GM12878 (cell line): Measurements from ENCODE around the gene EFCAB8. TPM values are rescaled to one million over a fixed set of nuclear protein-coding genes. Genes with fewer than 3 reads are reported as not detected.

Experiments
- ATAC-seq: fragments of 200-7000 bp; cut with Tn5 transposase; 3 replicates; pipeline ENCODE4 v1.9.1; 2020; ENCODE audit warnings: mild to moderate bottlenecking, moderate library complexity
- BruUV-seq: library from RNA; stranded (reverse); fragments of 400-500 nt; replicated peaks from 2 replicates; lab custom pipeline; 2021; lab: Mats Ljungman, UMichigan
- CTCF ChIA-PET: fragments of 300-600 bp; sonication (Branson Sonifier 250); formaldehyde crosslinking; extraction: SDS; loops from one replicate; lab custom pipeline; 2021; ENCODE audit warnings: inconsistent platforms; lab: Yijun Ruan, JAX
- POLR2A ChIA-PET: fragments of 350-600 bp; formaldehyde crosslinking; extraction: SDS; loops from one replicate; lab custom pipeline; 2021; ENCODE audit warnings: inconsistent platforms; lab: Charles Lee
- RAD21 ChIA-PET: fragments of 300-600 bp; sonication (Branson Sonifier 250); formaldehyde crosslinking; loops from one replicate; lab custom pipeline; 2023; ENCODE audit warnings: antibody characterized with exemption; ENCODE audit not compliant: unreplicated experiment; lab: Charles Lee
- SMC1A ChIA-PET: fragments of 300-600 bp; sonication (Branson Sonifier 250); formaldehyde crosslinking; loops from one replicate; lab custom pipeline; 2023; ENCODE audit not compliant: unreplicated experiment, uncharacterized antibody; lab: Charles Lee
- DNase-seq: peaks from one replicate; pipeline ENCODE4 v3.0.0-alpha.2; 2011; ENCODE audit warnings: low read depth, low spot score
- FAIRE-seq: peaks from 3 replicates; lab custom pipeline; 2011; peaks lifted over from hg19 to GRCh38; lab: Jason Lieb, UNC
- H2AFZ ChIP-seq: 2 replicates; pipeline ENCODE4 v1.6.0; 2011; ENCODE audit warnings: low read depth, low read length, control low read depth; ENCODE audit not compliant: control insufficient read depth
- H3K27ac ChIP-seq: 2 replicates; pipeline ENCODE4 v1.5.1; 2011; ENCODE audit warnings: control low read depth; ENCODE audit not compliant: control insufficient read depth, insufficient read depth
- H3K27me3 ChIP-seq, 2 experiments: replicated peaks in 1 of 2; 2 replicates each; pipeline versions ENCODE4 v1.6.0 to v1.6.1; 2011; ENCODE audit warnings: low read length in 1 of 2; ENCODE audit not compliant: control insufficient read depth in 2 of 2, insufficient read depth in 2 of 2
- H3K36me3 ChIP-seq, 2 experiments: 2 replicates each; pipeline ENCODE4 v1.5.1; 2011; ENCODE audit warnings: low read length in 1 of 2; ENCODE audit not compliant: control insufficient read depth in 2 of 2, insufficient read depth in 2 of 2
- H3K4me1 ChIP-seq: 2 replicates; pipeline ENCODE4 v1.6.1; 2011; ENCODE audit warnings: mild to moderate bottlenecking, low read length, moderate library complexity, mixed read lengths; ENCODE audit not compliant: control insufficient read depth, insufficient read depth
- H3K4me2 ChIP-seq: 2 replicates; pipeline ENCODE4 v1.6.0; 2011; ENCODE audit warnings: control low read depth; ENCODE audit not compliant: control insufficient read depth, insufficient read depth
- H3K4me3 ChIP-seq: fragments of 200-600 bp; sonication (generic); 2 replicates; pipeline ENCODE4 v1.5.1; 2016
- H3K79me2 ChIP-seq: 2 replicates; pipeline ENCODE4 v1.6.0; 2011; ENCODE audit warnings: low read length; ENCODE audit not compliant: control insufficient read depth, insufficient read depth
- H3K9ac ChIP-seq: 2 replicates; pipeline ENCODE4 v1.8.0; 2011; ENCODE audit warnings: low read length, control low read depth, mixed read lengths; ENCODE audit not compliant: control insufficient read depth, insufficient read depth
- H3K9me3 ChIP-seq: replicated peaks from 3 replicates; pipeline ENCODE4 v1.5.1; 2011; ENCODE audit warnings: mild to moderate bottlenecking, low read length; ENCODE audit not compliant: control insufficient read depth, insufficient read depth
- H4K20me1 ChIP-seq: 2 replicates; pipeline ENCODE4 v1.6.0; 2011; ENCODE audit not compliant: control insufficient read depth, insufficient read depth
- ASH2L ChIP-seq: fragments of 300-600, 200-600 bp; sonication (generic); IDR thresholded peaks from 2 replicates; pipeline ENCODE4 v1.6.1; 2017; ENCODE audit warnings: low read depth, mild to moderate bottlenecking, borderline replicate concordance
- CEBPB ChIP-seq, 2 experiments: fragments of 150-350 bp in 1 of 2; IDR thresholded peaks; 2 replicates each; pipeline ENCODE4 v1.6.1; 2012 to 2014; ENCODE audit warnings: low read depth in 2 of 2, low read length in 2 of 2, borderline replicate concordance in 1 of 2, inconsistent platforms in 1 of 2
- EED ChIP-seq: sonication (generic); IDR thresholded peaks from 2 replicates; pipeline ENCODE4 v1.6.1; 2016; ENCODE audit warnings: antibody characterized with exemption, low read depth
- EP300 ChIP-seq, 2 experiments: fragments of 150-350 bp in 1 of 2; IDR thresholded peaks; 2 replicates each; pipeline ENCODE4 v1.6.1; 2011 to 2012; ENCODE audit warnings: low read depth in 2 of 2, low read length in 2 of 2, borderline replicate concordance in 1 of 2, improper control_type of control experiment in 1 of 2, inconsistent platforms in 1 of 2; ENCODE audit not compliant: control insufficient read depth in 1 of 2
- ETV6 ChIP-seq, 2 experiments: fragments of 450-650 bp in 1 of 2; IDR thresholded peaks in 1 of 2; conservative IDR thresholded peaks in 1 of 2; 2 replicates each; pipeline ENCODE4 v1.6.1; 2014; ENCODE audit warnings: antibody characterized with exemption in 1 of 2, borderline replicate concordance in 1 of 2, low read depth in 1 of 2, mild to moderate bottlenecking in 1 of 2, moderate library complexity in 1 of 2
- GABPA ChIP-seq: IDR thresholded peaks from 2 replicates; pipeline ENCODE4 v1.6.1; 2014; ENCODE audit warnings: antibody characterized with exemption, low read depth, mild to moderate bottlenecking, inconsistent platforms
- HCFC1 ChIP-seq: fragments of 150-350 bp; IDR thresholded peaks from 2 replicates; pipeline ENCODE4 v1.6.1; 2014; ENCODE audit warnings: low read length
- IRF4 ChIP-seq: IDR thresholded peaks from 2 replicates; pipeline ENCODE4 v1.6.1; 2011; ENCODE audit warnings: low read depth, low read length
- JUND ChIP-seq: IDR thresholded peaks from 2 replicates; pipeline ENCODE4 v1.6.1; 2012; ENCODE audit warnings: low read depth, mild to moderate bottlenecking, low read length, improper control_type of control experiment, moderate library complexity
- MAX ChIP-seq: IDR thresholded peaks from 2 replicates; pipeline ENCODE4 v1.6.1; 2012; ENCODE audit warnings: low read depth, low read length, improper control_type of control experiment
- POLR2AphosphoS2 ChIP-seq: IDR thresholded peaks from 2 replicates; pipeline ENCODE4 v1.6.1; 2011; ENCODE audit warnings: low read depth, mild to moderate bottlenecking, low read length, improper control_type of control experiment, moderate library complexity
- POLR2AphosphoS5 ChIP-seq: IDR thresholded peaks from 2 replicates; pipeline ENCODE4 v1.6.1; 2011; ENCODE audit warnings: mild to moderate bottlenecking, low read length, inconsistent platforms
- RFX5 ChIP-seq: IDR thresholded peaks from 2 replicates; pipeline ENCODE4 v1.6.1; 2011; ENCODE audit warnings: low read depth, low read length, improper control_type of control experiment
- YY1 ChIP-seq: IDR thresholded peaks from 2 replicates; pipeline ENCODE4 v1.6.1; 2011; ENCODE audit warnings: low read depth, mild to moderate bottlenecking, low read length
- ZNF207 ChIP-seq: fragments of 450-650 bp; IDR thresholded peaks from 2 replicates; pipeline ENCODE4 v1.6.1; 2014; ENCODE audit warnings: antibody characterized with exemption, mild to moderate bottlenecking, borderline replicate concordance
- ZZZ3 ChIP-seq: IDR thresholded peaks from 2 replicates; pipeline ENCODE4 v1.6.1; 2011; ENCODE audit warnings: low read depth; ENCODE audit not compliant: control insufficient read depth, insufficient read length
- WGBS: methylation state at CpG from one replicate; pipeline ENCODE4 v1.1.6; 2016; ENCODE audit warnings: low lambda C conversion rate; ENCODE audit not compliant: insufficient replicate concordance, insufficient coverage; ENCODE audit errors: missing lambda C conversion rate; 5-methylcytosine and 5-hydroxymethylcytosine counted together
- in situ Hi-C: fragments of 300-500 bp; cut with MboI; formaldehyde crosslinking; loops from 9 replicates; pipeline ENCODE4 v1.14.3; 2018; ENCODE audit warnings: mixed read lengths
- intact Hi-C: fragments of 100-400 bp; cut with micrococcal nuclease; formaldehyde crosslinking; loops from one replicate; pipeline ENCODE4 v1.14.2; 2022; ENCODE audit not compliant: unreplicated experiment
- polyA plus RNA-seq, 11 experiments: library from polyadenylated mRNA; depleted of rRNA in 4 of 11; unstranded in 6 of 11; stranded (reverse) in 5 of 11; fragments of >200 nt; fragmentation: Nextera tagmentation in 4 of 11; fragmentation: Illumina TruSeq in 1 of 11; extraction: Ambion mirVana in 4 of 11; extraction: Trizol in 1 of 11; gene quantifications; 1 replicate in 1 of 11; 2 replicates in 10 of 11; pipeline versions ENCODE4 v1.2.1 to v1.2.3, GENCODE V29; 2011 to 2016; ENCODE audit warnings: inconsistent platforms in 2 of 11, missing spikeins in 2 of 11, low read depth in 1 of 11
- total RNA-seq, 4 experiments: library from RNA; depleted of rRNA in 3 of 4; stranded (reverse); fragments of >200 nt in 3 of 4; fragmentation: Illumina TruSeq in 1 of 4; extraction: Trizol in 1 of 4; gene quantifications; 2 replicates each; pipeline versions ENCODE4 v1.2.1 to v1.2.3, GENCODE V29; 2013 to 2021

EFCAB8 gene
- total and polyA plus RNA-seq, 10 of the 15 experiments (the other 5 are each of a cell fraction or from before 2014, with no cell fraction given), result 0.04 to 0.18 (median 0.06) TPM; not detected in 4

- Histone ChIP-seq H3K79me2 (no peaks in the 10 kb centered on the region), H3K4me3 (no peak overlapping the region), H3K27ac (no peak overlapping the region), H3K4me2 (no peak overlapping the region)
- ATAC-seq, result no peak
- ChIA-PET RAD21 (no interaction called here), SMC1A (no interaction called here), POLR2A (no interaction called here)
- FAIRE-seq, result no peak
- TF ChIP-seq GABPA, result no peak
- TF ChIP-seq ZZZ3, result no peak
- TF ChIP-seq ZNF207, result no peak
- TF ChIP-seq POLR2AphosphoS5, result no peak
- TF ChIP-seq CEBPB (IDR thresholded peaks at IDR 0.05; ENCODE audit: borderline replicate concordance in 1 of 2, low read depth in 2 of 2, low read length in 2 of 2), result no peak
- no peak for TF ChIP-seq POLR2AphosphoS2
- no peak for TF ChIP-seq ASH2L
- TF ChIP-seq HCFC1, result no peak
- TF ChIP-seq EED, result no peak
- TF ChIP-seq EP300 (IDR thresholded peaks at IDR 0.05; ENCODE audit: borderline replicate concordance in 1 of 2, control insufficient read depth in 1 of 2, low read depth in 2 of 2, low read length in 2 of 2), result no peak
- no peak for TF ChIP-seq YY1
- TF ChIP-seq MAX, result no peak
- no peak for TF ChIP-seq RFX5
- no peak for TF ChIP-seq IRF4
- no peak for TF ChIP-seq ETV6 (conservative IDR thresholded peaks at IDR 0.05 in 1 of 2, IDR thresholded peaks at IDR 0.05 in 1 of 2; ENCODE audit: borderline replicate concordance in 1 of 2, low read depth in 1 of 2)
- no peak for TF ChIP-seq JUND
- TF ChIP-seq, all 136 proteins: peak for 0
- no peak for DNase-seq
- intact Hi-C loops (no loop called here), in situ Hi-C loops (no loop called here)
- H3K9me3 ChIP-seq, result no peaks in the 10 kb centered on the region
- H3K36me3 ChIP-seq, result no peaks in the 10 kb centered on the region
- CTCF ChIA-PET, result no interaction called here
- H3K9ac ChIP-seq, result no peak overlapping the region
- no peaks in the 10 kb centered on the region for H3K27me3 ChIP-seq
- WGBS, result 62% methylated on average over 6 of the region's 6 CpGs
- no TSS peak for BruUV-seq
- no peaks in the 10 kb centered on the region for H4K20me1 ChIP-seq
- no peak overlapping the region for H2AFZ ChIP-seq
- H3K4me1 ChIP-seq, result peaks cover 10% of the 10 kb centered on the region
These were observed 105.9 kb downstream of the EFCAB8 start for GRCh38 chr20:32964575-32964974.
